Lung (tissue), 12 donors: Measurements from ENCODE around the gene ODAD2. TPM values are rescaled to one million over a fixed set of nuclear protein-coding genes. Genes with fewer than 3 reads are reported as not detected.

Experiments
- ATAC-seq: fragments of 200-7000 bp; cut with Tn5 transposase; one replicate; pipeline ENCODE4 v1.9.1; 2020; ENCODE audit warnings: moderate number of reproducible peaks; ENCODE audit not compliant: insufficient read depth, low FRiP score
- DNase-seq, 3 donors: peaks; one replicate each; pipeline ENCODE4 v3.0.0-alpha.2; 2013 to 2017
- H3K27ac ChIP-seq, 2 donors: one replicate each; pipeline ENCODE4 v1.5.1; 2013; ENCODE audit warnings: mild to moderate bottlenecking in 2 of 2, moderate library complexity in 2 of 2, control low read depth in 1 of 2, inconsistent platforms in 1 of 2, low read depth in 1 of 2, low read length in 1 of 2
- H3K27me3 ChIP-seq, 3 donors: one replicate each; pipeline ENCODE4 v1.5.1; 2013; ENCODE audit warnings: low read length in 2 of 3; ENCODE audit not compliant: control insufficient read depth in 3 of 3, insufficient read depth in 3 of 3
- H3K36me3 ChIP-seq, 4 donors: one replicate each; pipeline ENCODE4 v1.5.1; 2013; ENCODE audit warnings: low read length in 4 of 4, mild to moderate bottlenecking in 1 of 4, moderate library complexity in 1 of 4; ENCODE audit not compliant: control insufficient read depth in 4 of 4, insufficient read depth in 4 of 4
- H3K4me1 ChIP-seq, 5 donors: one replicate each; pipeline ENCODE4 v1.5.1; 2013; ENCODE audit warnings: low read length in 5 of 5, mild to moderate bottlenecking in 2 of 5, moderate library complexity in 1 of 5; ENCODE audit not compliant: control insufficient read depth in 5 of 5, insufficient read depth in 5 of 5
- H3K4me3 ChIP-seq: one replicate; pipeline ENCODE4 v1.5.1; 2013; ENCODE audit warnings: mild to moderate bottlenecking, control low read depth, moderate library complexity
- H3K9ac ChIP-seq, 2 donors: one replicate each; pipeline ENCODE4 v1.5.1; 2013; ENCODE audit warnings: low read length in 2 of 2, control low read depth in 1 of 2; ENCODE audit not compliant: insufficient read depth in 1 of 2
- H3K9me3 ChIP-seq, 4 donors: one replicate each; pipeline ENCODE4 v1.5.1; 2013; ENCODE audit warnings: low read length in 3 of 4, mild to moderate bottlenecking in 1 of 4, moderate library complexity in 1 of 4; ENCODE audit not compliant: control insufficient read depth in 4 of 4, insufficient read depth in 3 of 4
- WGBS, 2 donors: extraction: QIAGEN DNeasy Blood & Tissue Kit; methylation state at CpG; one replicate each; pipeline ENCODE4 v1.1.7; 2013; 5-methylcytosine and 5-hydroxymethylcytosine counted together
- polyA plus RNA-seq, 2 donors: library from polyadenylated mRNA; stranded (reverse); fragments of 200-250 nt; gene quantifications; one replicate each; pipeline ENCODE4 v1.2.1, GENCODE V29; 2013
- total RNA-seq, 2 donors: library from RNA; depleted of rRNA in 1 of 2; stranded (reverse); fragments of >200 nt in 1 of 2; gene quantifications; one replicate each; pipeline ENCODE4 v1.2.1, GENCODE V29; 2014 to 2021
- TF ChIP-seq, protein P1 (sequence below): IDR thresholded peaks from 2 replicates; pipeline ENCODE4 v1.5.1; 2012; ENCODE audit warnings: mild to moderate bottlenecking; ENCODE audit errors: control extremely low read depth, extremely low read depth
- donor health status: control.
- donor health status: control.
- donor health status: Bipolar disorder and iron deficiency.
- donor health status: healthy.
- donor health status: DM: yes; HTN: yes; CAD: no.

ODAD2 gene
- total and polyA plus RNA-seq, 4 donors: 1.8 to 16.6 (median 7.6) TPM

DNA sequence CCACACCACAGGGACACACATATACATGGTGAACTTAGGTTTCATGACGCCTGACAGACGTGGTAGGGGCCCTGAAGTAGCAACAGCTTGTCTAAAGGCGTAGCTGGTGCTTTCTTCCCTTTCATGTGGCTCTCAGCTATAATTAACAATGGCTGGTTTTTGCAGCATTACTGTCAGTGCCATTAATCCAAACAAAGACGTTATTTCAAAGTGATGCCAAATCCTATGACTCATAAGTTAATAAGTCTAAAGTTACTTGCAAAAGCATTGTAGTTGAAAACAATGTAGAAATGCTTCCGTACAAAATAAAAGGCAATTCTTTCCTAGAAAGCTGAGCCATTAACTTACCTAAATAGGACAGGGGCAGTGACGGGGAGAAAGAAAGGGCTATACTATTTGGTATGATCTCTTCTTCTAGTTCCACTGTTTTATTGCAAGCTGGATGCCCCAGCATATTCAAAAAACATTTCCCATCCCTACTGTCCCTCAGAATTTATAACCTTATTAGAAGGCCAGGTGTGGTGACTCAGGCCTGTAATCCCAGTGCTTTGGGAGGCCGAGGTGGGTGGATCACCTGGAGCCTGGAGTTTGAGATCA is 105.4 kb downstream of the ODAD2 start:
- WGBS, 2 donors: 74 to 77% methylated on average over 7 of the region's 7 CpGs
- H3K36me3 ChIP-seq: no peaks in the 10 kb centered on the region
- H3K9me3 ChIP-seq: no peaks in the 10 kb centered on the region
- no peak overlapping the region for H3K4me3 ChIP-seq
- no peaks in the 10 kb centered on the region for H3K27me3 ChIP-seq
- no peak overlapping the region for H3K27ac ChIP-seq
- peak in 1 of 3 donors; percentile 22 for DNase-seq
- no peak overlapping the region for H3K9ac ChIP-seq
- no peaks in the 10 kb centered on the region for H3K4me1 ChIP-seq
- TF ChIP-seq, protein P1, sequence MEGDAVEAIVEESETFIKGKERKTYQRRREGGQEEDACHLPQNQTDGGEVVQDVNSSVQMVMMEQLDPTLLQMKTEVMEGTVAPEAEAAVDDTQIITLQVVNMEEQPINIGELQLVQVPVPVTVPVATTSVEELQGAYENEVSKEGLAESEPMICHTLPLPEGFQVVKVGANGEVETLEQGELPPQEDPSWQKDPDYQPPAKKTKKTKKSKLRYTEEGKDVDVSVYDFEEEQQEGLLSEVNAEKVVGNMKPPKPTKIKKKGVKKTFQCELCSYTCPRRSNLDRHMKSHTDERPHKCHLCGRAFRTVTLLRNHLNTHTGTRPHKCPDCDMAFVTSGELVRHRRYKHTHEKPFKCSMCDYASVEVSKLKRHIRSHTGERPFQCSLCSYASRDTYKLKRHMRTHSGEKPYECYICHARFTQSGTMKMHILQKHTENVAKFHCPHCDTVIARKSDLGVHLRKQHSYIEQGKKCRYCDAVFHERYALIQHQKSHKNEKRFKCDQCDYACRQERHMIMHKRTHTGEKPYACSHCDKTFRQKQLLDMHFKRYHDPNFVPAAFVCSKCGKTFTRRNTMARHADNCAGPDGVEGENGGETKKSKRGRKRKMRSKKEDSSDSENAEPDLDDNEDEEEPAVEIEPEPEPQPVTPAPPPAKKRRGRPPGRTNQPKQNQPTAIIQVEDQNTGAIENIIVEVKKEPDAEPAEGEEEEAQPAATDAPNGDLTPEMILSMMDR: no peak
- ATAC-seq: no peak

- Histone ChIP-seq H3K4me1 (no peaks in the 10 kb centered on the region), H3K27me3 (no peaks in the 10 kb centered on the region), H3K9me3 (peaks cover 0 to 1% (median 0%) of the 10 kb centered on the region in 4 donors), H3K9ac (no peak overlapping the region), H3K36me3 (no peaks in the 10 kb centered on the region), H3K27ac (no peak overlapping the region), H3K4me3 (no peak overlapping the region)
- 78 to 90% methylated on average over 3 of the region's 3 CpGs for WGBS, 2 donors
- DNase-seq (no peak), ATAC-seq (no peak)
- TF ChIP-seq, protein P1: no peak
Measured at GRCh38 chr10:27890971-27891370, 107.9 kb downstream of the ODAD2 start.

GRCh38 chr10:27889518-27889917 is 109.4 kb downstream of the ODAD2 start:
- Histone ChIP-seq H3K27ac (no peak overlapping the region), H3K27me3 (no peaks in the 10 kb centered on the region), H3K4me1 (no peaks in the 10 kb centered on the region), H3K36me3 (no peaks in the 10 kb centered on the region), H3K4me3 (no peak overlapping the region), H3K9ac (no peak overlapping the region), H3K9me3 (peaks cover 0 to 3% (median 0%) of the 10 kb centered on the region in 4 donors)
- 95 to 96% methylated on average over 2 of the region's 2 CpGs for WGBS, 2 donors
- TF ChIP-seq, protein P1: no peak
- ATAC-seq: no peak
- no peak for DNase-seq

- Histone ChIP-seq H3K4me1 (peaks cover 0 to 2% (median 0%) of the 10 kb centered on the region in 5 donors), H3K9me3 (peaks cover 0 to 3% (median 1%) of the 10 kb centered on the region in 4 donors), H3K27ac (no peak overlapping the region), H3K27me3 (no peaks in the 10 kb centered on the region), H3K36me3 (no peaks in the 10 kb centered on the region), H3K4me3 (no peak overlapping the region), H3K9ac (no peak overlapping the region)
- ATAC-seq: no peak
- 53 to 71% methylated on average over 1 of the region's 1 CpG for WGBS, 2 donors
- no peak for DNase-seq
- TF ChIP-seq, protein P1: no peak
Measured at GRCh38 chr10:27884185-27884641, 114.7 kb downstream of the ODAD2 start.
